DND-41 (cell line): ENCODE data around the gene ARHGAP24.

ENCODE experiments used
- EZH2 ChIP-seq: IDR thresholded peaks from 3 replicates; pipeline ENCODE4 v1.6.1; 2012; ENCODE audit warnings: borderline replicate concordance, low read depth, mild to moderate bottlenecking, moderate library complexity, low read length, inconsistent platforms; ENCODE audit not compliant: severe bottlenecking
- TF ChIP-seq, protein P1 (sequence below): IDR thresholded peaks from 2 replicates; pipeline ENCODE4 v1.5.1; 2012; ENCODE audit warnings: borderline replicate concordance, low read length, moderate library complexity, mild to moderate bottlenecking; ENCODE audit not compliant: poor library complexity, severe bottlenecking; ENCODE audit errors: extremely low read depth

- TF ChIP-seq, protein P1, sequence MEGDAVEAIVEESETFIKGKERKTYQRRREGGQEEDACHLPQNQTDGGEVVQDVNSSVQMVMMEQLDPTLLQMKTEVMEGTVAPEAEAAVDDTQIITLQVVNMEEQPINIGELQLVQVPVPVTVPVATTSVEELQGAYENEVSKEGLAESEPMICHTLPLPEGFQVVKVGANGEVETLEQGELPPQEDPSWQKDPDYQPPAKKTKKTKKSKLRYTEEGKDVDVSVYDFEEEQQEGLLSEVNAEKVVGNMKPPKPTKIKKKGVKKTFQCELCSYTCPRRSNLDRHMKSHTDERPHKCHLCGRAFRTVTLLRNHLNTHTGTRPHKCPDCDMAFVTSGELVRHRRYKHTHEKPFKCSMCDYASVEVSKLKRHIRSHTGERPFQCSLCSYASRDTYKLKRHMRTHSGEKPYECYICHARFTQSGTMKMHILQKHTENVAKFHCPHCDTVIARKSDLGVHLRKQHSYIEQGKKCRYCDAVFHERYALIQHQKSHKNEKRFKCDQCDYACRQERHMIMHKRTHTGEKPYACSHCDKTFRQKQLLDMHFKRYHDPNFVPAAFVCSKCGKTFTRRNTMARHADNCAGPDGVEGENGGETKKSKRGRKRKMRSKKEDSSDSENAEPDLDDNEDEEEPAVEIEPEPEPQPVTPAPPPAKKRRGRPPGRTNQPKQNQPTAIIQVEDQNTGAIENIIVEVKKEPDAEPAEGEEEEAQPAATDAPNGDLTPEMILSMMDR = no peak
- no peak for TF ChIP-seq EZH2
These were observed 233.5 kb downstream of the ARHGAP24 start for GRCh38 chr4:85708468-85708867.
